ENCODE measurements around the gene JARID2. TPM values are rescaled to one million over a fixed set of nuclear protein-coding genes. Genes with fewer than 3 reads are reported as not detected.

The JARID2 gene
- polyA plus RNA-seq, 1 of the 3 experiments (the other 2 are of a cell fraction) = 3.4 TPM

DNA sequence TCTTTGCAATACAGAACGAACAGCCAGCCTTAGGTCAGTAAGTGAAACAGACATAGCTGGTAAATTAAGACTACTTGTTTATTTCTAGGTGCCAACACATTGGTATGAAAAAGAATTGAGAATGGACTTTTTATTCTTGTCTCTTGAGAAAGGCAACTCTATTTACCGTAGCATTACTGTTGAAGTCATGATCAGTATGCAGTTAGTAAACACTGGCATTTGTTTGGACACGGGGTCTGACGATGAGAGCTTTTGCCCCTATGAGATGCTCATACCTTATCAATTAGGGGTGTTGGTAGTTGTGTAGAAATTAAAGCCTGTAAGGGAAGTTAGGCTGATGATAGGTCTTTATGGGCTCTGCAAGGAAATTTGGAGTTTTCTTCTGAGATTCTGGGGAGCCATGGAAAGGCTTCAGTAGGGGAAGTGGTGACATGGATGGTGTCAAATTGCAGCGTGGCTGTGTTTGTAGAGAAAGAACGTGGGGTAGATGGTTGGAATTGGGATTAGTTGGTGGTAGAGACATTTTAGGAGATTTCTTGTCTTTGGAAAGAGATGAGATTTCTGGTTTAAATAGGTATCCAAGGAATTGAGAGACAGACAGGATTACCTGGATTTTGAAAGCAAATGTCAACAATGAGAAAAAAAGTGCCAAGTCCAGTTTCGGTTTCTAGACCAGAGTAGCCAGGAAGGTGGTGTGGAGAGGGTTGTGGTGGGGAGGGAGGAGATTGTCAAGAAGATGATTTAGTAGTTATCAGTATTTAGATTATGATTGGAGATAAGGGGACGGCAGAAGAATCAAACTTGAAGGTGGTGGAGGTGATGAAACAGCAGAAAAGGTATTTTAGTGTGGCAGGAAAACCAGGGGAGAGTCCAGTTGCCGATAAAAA is 116.6 kb downstream of the JARID2 start:
- no peak overlapping the region for H3K4me2 ChIP-seq
- H3K27ac ChIP-seq (ENCODE audit: low read depth in 2 of 2, low read length in 1 of 2) = no peak overlapping the region
- peaks cover 8% of the 10 kb centered on the region for H3F3A ChIP-seq (replicated peaks; ENCODE audit: insufficient read depth)
- DNase-seq = no peak
- H3K9ac ChIP-seq = no peak overlapping the region
- H3K4me3 ChIP-seq (ENCODE audit: low read depth in 2 of 2, low read length in 1 of 2) = no peak overlapping the region
- ChIA-PET CTCF (interaction anchor here (1.7 kb wide), 1 partner anchor 28 kb away, joined by 5 read pairs; no protein-coding TSS in a partner anchor), POLR2A (no interaction called here)
- no peaks in the 10 kb centered on the region for H3K36me3 ChIP-seq (replicated peaks in 1 of 2; ENCODE audit: control insufficient read depth in 1 of 2, insufficient read depth in 2 of 2, low read length in 1 of 2)
- WGBS (ENCODE audit: low lambda C conversion rate) = 80% methylated on average over 9 of the region's 9 CpGs
- TF ChIP-seq, protein P1, sequence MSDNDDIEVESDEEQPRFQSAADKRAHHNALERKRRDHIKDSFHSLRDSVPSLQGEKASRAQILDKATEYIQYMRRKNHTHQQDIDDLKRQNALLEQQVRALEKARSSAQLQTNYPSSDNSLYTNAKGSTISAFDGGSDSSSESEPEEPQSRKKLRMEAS (IDR thresholded peaks at IDR 0.05; ENCODE audit: low read depth) = no peak
- TF ChIP-seq, protein P2, sequence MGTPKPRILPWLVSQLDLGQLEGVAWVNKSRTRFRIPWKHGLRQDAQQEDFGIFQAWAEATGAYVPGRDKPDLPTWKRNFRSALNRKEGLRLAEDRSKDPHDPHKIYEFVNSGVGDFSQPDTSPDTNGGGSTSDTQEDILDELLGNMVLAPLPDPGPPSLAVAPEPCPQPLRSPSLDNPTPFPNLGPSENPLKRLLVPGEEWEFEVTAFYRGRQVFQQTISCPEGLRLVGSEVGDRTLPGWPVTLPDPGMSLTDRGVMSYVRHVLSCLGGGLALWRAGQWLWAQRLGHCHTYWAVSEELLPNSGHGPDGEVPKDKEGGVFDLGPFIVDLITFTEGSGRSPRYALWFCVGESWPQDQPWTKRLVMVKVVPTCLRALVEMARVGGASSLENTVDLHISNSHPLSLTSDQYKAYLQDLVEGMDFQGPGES (IDR thresholded peaks at IDR 0.05; ENCODE audit: low read depth, low read length) = no peak
- no peak for TF ChIP-seq MXI1 (IDR thresholded peaks at IDR 0.05; ENCODE audit: low read depth, low read length)
- no peak for TF ChIP-seq EZH2phosphoT487 (IDR thresholded peaks at IDR 0.05; ENCODE audit: borderline replicate concordance, low read depth)
- TF ChIP-seq RCOR1 (IDR thresholded peaks at IDR 0.05; ENCODE audit: low read length) = no peak
- TF ChIP-seq ELF1 (IDR thresholded peaks at IDR 0.05) = no peak
- no peak for TF ChIP-seq CHD2 (IDR thresholded peaks at IDR 0.05; ENCODE audit: low read length, partially characterized antibody)
- no peak for TF ChIP-seq GABPA (IDR thresholded peaks at IDR 0.05; ENCODE audit: low read depth)
- peaks cover 13% of the 10 kb centered on the region for H4K20me1 ChIP-seq (ENCODE audit: insufficient read depth)
- H3K9me2 ChIP-seq = no peaks in the 10 kb centered on the region
- H3K9me3 ChIP-seq = no peaks in the 10 kb centered on the region
- H3K79me2 ChIP-seq (ENCODE audit: insufficient read depth) = peaks cover 17% of the 10 kb centered on the region
- H2AFZ ChIP-seq (ENCODE audit: low read depth) = no peak overlapping the region
- no peaks in the 10 kb centered on the region for H3K27me3 ChIP-seq (ENCODE audit: insufficient read depth)
- H3K4me1 ChIP-seq (ENCODE audit: control insufficient read depth in 1 of 2, insufficient read depth in 2 of 2, low read depth in 1 of 2, low read length in 1 of 2) = peaks cover 21 to 33% of the 10 kb centered on the region in 2 experiments

DNA sequence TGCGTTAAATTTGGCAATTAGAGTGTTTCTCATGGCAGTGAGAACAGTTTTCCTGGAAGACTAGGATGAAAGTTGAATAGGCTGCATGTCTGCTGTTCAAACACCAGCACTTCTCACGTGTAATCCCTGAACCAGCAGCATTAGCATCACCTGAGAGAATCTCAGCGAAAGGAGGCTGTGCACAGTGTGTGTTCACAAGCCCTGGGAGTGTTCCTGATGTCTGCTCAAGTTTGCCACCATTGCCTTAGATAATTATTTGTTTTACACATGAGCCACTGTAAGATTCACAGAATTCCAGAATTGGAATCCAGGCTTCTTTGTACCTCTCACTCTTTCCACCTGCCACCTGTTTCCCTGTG is 117.3 kb downstream of the JARID2 start:
- H3K27me3 ChIP-seq (ENCODE audit: insufficient read depth) = no peaks in the 10 kb centered on the region
- peaks cover 21% of the 10 kb centered on the region for H3K79me2 ChIP-seq (ENCODE audit: insufficient read depth)
- H3K9me2 ChIP-seq = no peaks in the 10 kb centered on the region
- H3K9me3 ChIP-seq = no peaks in the 10 kb centered on the region
- TF ChIP-seq RFX5 (IDR thresholded peaks at IDR 0.05; ENCODE audit: low read length) (no peak), FOXM1 (IDR thresholded peaks at IDR 0.05; ENCODE audit: low read depth) (no peak), ELF1 (IDR thresholded peaks at IDR 0.05) (no peak), EP300 (IDR thresholded peaks at IDR 0.05; ENCODE audit: borderline replicate concordance in 1 of 2, low read depth in 1 of 2, low read length in 1 of 2) (no peak), RAD21 (IDR thresholded peaks at IDR 0.05; ENCODE audit: low read length) (no peak), MEF2A (IDR thresholded peaks at IDR 0.05; ENCODE audit: borderline replicate concordance, low read depth) (no peak), RXRA (IDR thresholded peaks at IDR 0.05; ENCODE audit: borderline replicate concordance, low read depth) (no peak), YY1 (IDR thresholded peaks at IDR 0.05; ENCODE audit: low read depth) (no peak), SMC3 (IDR thresholded peaks at IDR 0.05; ENCODE audit: low read depth, low read length) (no peak), TCF12 (IDR thresholded peaks at IDR 0.05) (no peak)
- TF ChIP-seq, protein P3, sequence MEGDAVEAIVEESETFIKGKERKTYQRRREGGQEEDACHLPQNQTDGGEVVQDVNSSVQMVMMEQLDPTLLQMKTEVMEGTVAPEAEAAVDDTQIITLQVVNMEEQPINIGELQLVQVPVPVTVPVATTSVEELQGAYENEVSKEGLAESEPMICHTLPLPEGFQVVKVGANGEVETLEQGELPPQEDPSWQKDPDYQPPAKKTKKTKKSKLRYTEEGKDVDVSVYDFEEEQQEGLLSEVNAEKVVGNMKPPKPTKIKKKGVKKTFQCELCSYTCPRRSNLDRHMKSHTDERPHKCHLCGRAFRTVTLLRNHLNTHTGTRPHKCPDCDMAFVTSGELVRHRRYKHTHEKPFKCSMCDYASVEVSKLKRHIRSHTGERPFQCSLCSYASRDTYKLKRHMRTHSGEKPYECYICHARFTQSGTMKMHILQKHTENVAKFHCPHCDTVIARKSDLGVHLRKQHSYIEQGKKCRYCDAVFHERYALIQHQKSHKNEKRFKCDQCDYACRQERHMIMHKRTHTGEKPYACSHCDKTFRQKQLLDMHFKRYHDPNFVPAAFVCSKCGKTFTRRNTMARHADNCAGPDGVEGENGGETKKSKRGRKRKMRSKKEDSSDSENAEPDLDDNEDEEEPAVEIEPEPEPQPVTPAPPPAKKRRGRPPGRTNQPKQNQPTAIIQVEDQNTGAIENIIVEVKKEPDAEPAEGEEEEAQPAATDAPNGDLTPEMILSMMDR (IDR thresholded peaks at IDR 0.05) = no peak
- TF ChIP-seq, protein P4, sequence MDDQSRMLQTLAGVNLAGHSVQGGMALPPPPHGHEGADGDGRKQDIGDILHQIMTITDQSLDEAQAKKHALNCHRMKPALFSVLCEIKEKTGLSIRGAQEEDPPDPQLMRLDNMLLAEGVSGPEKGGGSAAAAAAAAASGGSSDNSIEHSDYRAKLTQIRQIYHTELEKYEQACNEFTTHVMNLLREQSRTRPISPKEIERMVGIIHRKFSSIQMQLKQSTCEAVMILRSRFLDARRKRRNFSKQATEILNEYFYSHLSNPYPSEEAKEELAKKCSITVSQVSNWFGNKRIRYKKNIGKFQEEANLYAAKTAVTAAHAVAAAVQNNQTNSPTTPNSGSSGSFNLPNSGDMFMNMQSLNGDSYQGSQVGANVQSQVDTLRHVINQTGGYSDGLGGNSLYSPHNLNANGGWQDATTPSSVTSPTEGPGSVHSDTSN (IDR thresholded peaks at IDR 0.05) = no peak
- 96% methylated on average over 3 of the region's 3 CpGs for WGBS (ENCODE audit: low lambda C conversion rate)
- POLR2A ChIA-PET = no interaction called here
- H3K9ac ChIP-seq = no peak overlapping the region
- H3F3A ChIP-seq (replicated peaks; ENCODE audit: insufficient read depth) = peaks cover 8% of the 10 kb centered on the region
- no peak overlapping the region for H2AFZ ChIP-seq (ENCODE audit: low read depth)
- H3K27ac ChIP-seq (ENCODE audit: low read depth in 2 of 2, low read length in 1 of 2) = no peak overlapping the region
- peaks cover 13% of the 10 kb centered on the region for H4K20me1 ChIP-seq (ENCODE audit: insufficient read depth)
- no peaks in the 10 kb centered on the region for H3K36me3 ChIP-seq (replicated peaks in 1 of 2; ENCODE audit: control insufficient read depth in 1 of 2, insufficient read depth in 2 of 2, low read length in 1 of 2)
- no peak for DNase-seq
- no peak overlapping the region for H3K4me2 ChIP-seq
- CTCF ChIA-PET = no interaction called here
- H3K4me3 ChIP-seq (ENCODE audit: low read depth in 2 of 2, low read length in 1 of 2) = no peak overlapping the region
- peaks cover 21 to 33% of the 10 kb centered on the region in 2 experiments for H3K4me1 ChIP-seq (ENCODE audit: control insufficient read depth in 1 of 2, insufficient read depth in 2 of 2, low read depth in 1 of 2, low read length in 1 of 2)

All from SK-N-SH (cell line).